Measurements from ENCODE around the gene AFAP1.

Gene AFAP1

DNA sequence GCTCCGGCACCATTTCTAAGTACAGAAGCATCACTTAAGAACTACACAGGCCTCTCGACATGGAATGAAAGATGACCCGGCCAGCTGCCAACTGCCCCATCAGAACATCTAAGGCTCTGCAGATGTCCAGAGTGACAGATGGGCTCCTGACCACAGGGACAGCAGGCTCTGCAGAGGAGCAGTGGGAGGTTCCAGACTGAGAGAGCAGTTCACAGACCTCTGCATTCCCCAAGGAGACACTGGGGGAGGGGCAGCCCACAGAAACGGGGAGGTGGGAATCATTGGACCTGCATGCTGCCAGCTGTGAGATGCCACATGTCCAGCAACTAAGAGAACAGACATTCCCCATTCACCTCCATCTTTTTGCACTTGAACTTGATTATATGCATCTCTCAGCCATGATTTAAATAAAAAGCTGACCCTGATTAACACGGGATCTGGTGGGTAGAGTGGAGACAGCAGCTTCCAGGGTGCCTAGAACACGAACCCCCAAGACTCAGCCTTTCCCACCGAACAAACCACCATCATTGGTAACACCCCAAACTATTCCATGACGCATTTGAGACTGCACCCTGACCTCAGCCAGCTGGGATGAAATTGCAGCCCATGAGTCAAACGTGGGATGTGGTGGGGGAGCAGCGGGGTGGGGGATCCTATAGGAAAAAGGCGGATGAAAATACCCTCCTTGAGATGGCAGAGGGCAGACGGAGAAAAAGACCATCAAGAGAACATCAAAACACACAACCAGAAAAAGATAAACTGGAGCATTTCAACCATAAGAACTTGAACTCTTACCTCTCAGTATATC is 47.2 kb downstream of the AFAP1 start:
- no peak for DNase-seq (ENCODE audit: low read depth in 2 of 2)

DNA sequence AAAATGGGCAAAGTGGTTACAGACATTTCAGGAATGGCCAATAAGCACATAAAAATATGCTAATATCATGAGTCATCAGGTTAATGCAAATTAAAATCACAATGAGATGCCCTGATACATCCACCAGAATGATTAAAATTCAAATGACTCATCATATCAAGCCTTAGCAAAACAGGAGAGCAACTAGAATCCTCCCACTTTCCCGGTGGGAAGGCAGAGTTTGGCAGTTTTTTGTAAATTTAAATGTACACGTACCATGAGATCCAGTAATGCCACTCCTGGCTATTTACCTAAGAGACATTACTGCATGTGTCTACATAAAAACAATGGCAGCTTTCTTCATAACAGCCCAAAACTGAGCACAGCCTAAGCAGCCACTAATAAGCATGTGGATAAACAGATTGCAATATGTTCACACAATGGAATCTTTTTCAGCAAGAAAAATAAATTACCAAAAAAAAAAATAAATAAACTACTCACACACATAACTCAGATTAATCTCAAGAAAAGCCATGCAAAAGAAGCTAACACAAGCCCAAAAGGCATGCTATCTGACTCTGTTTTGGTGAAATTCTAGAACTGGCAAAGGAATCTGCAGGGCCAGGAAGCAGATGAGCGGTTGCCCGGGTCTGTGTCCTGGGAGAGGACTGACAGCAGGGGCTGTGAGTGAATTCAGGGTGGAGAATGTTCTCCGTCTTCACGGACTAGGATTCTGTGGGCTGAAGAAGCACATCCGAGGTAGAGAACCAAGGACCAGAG is 48.8 kb downstream of the AFAP1 start:
- peak; percentile 84 to 86 for DNase-seq (ENCODE audit: low read depth in 2 of 2)

DNA sequence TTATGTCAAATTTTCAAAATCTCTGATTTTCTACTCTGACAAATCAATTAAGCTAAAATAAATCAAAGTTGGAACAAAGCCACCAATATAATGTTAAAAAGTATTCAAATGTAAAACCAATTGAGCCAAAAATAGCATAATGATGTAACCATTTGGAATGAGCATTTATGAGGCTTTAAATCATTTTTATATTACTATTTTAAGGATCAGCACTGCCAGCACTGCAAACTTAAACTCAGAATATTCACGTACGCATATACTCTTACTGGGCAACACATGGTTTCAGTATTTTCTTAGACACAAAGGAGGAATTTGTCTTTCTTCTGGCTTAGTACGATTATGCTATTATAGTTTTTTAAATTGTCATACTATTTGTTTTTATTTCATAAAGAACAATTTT is 52.2 kb downstream of the AFAP1 start:
- no peak for DNase-seq (ENCODE audit: low read depth in 2 of 2)

DNA sequence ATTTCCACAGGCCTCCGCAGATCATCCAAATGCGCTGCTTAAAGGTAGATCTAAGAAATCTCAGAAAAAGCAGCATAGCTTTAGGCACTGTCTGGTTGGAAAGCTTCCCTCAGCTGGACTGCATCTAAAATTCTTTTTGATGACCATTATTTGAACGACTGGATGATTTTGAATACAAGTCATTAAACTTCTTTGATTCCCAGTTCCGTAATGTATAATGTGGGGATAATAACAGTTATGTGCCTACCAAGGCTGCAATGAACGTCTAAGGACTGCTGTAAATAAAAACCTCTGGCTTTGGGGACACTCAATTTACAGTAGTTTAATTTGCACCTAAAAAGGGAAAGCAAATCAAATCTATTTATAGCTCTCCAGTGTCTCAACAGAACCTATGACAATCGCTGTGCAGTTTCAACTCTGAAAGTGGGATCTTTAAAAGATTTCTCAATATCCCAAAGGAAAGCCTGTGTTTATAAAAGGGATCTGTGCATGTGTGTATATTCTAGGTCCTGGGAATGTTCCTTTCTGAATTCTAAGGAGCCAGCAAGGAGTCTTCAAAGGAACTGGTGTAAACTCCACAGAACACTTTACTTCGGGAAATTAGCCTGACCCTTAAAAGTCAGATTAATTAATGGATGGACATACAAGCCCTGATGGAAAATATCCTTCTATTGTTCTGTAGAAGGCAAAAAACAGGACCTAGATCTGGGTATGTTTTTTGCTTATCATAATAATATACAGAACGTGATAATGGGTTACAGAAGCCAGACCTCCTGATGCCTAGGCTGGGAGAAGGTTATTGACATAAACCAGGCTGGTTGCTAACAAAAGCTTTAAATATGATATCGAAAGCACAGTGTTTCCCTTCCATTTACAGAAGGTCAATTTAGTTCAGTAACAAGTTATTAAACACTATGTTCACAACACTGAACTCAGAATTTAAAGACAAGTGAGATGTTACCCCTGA is 53.4 kb downstream of the AFAP1 start:
- no peak for DNase-seq (ENCODE audit: low read depth in 2 of 2)

DNA sequence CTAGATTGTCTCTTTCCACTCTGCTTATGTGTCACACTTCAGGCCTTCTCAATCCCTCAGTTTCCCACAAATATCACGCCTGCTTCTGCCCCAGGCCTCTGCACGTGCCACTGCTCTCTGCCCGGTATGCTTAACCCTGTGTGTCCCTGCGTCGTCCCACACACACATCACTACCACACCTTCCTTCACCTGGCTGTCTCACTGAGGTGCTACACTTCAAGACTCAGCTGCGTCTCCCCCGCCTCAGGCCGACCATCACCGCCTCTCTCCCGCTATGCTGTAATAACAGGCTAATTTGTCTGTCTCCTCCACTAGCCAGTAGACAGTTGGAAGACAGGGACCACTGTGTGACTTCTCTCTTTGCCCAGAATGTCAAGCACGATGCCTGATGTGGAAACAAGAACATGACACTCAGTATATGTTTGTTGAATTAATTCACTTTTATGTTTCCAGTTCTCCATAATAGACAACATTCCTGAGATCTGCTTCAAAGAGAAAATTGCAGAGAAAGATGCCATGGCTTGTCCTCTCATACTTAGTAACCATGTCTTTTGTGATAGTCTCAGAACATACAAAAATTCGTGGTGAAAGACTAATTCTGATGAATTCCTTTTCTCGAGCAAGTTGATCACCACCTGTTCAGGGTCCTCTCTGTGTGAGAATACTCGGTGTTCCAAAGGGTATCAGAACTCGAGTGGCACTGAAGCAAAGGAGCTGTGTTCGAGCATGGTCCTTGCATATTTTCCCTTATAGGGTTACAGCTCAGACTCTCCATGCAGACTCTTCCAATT is 54.2 kb downstream of the AFAP1 start:
- DNase-seq (ENCODE audit: low read depth in 2 of 2): no peak

DNA sequence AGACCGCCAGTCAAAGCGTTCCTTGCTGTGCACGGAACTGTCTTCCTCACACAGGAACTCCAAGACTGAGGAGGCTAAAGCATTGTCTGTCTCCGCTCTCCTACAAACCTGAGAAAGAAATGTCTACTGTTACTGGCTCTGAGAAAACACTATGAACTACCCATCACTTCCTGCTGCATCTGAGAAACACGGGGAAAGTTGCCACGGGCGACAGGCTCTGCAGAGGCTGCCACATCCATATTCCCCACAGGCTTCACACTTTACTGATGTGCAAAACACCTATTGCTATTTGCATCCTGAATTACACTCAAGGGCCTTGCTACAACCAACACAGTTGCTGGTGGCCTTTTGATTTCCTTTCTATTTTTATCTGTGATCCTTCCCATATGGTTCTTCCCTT is 59.0 kb downstream of the AFAP1 start:
- DNase-seq (ENCODE audit: low read depth in 2 of 2): no peak

DNA sequence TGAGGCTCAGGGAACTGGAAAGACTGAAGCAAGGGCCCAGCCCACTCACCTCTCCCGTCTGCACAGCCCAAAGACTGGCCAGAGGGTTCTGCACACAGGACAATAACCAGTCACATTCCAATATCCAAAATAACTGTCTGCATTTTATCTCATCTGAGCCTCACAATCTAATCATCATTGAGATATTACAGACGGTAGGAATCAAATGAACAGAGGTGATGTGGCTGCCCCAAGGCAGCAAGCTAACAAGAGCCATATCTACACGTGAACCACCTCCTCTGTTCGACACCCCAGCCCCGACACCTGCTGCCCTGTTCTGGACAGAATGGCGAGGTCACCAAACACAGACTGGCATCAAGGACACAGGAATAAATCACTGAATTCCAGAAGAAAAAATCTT is 60.5 kb downstream of the AFAP1 start:
- DNase-seq (ENCODE audit: low read depth in 2 of 2): no peak

DNA sequence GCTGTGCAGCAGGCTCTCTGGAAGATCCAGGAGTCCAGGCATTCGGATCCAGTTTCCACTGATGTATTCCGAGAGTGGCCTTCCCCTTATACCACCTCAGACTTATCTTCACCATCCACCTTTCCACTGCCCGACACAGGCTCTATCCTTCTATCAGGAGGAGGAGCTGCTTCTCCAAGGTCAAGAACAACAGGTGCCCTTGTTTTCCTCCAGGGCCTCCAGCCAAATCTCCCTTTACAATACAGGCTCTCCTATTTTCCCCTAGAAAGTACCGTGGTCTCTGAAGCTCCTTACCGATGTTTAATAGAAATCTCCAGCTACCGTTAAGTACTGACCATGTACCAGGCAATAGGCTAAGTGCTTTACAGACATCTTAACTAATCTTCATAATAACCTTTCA is 61.3 kb downstream of the AFAP1 start:
- no peak for DNase-seq (ENCODE audit: low read depth in 2 of 2)

DNA sequence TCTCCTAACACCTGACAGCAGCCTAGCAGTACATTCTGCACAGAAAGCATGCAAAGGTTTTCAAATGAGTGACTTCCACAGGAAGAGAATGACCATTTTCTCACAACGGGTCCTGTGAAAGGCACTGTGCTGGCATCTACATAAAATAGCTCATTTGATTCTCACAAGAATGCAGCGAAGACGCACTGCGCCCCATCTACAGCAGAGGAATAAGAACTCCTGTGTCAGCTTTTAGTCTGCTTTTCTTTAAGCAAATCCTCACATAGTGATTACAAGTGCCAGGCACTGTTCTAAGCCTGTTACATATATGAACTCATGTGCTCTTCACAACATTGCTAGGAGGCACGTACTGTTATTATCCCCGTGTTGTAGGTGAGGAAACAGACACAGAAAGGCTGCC is 62.5 kb downstream of the AFAP1 start:
- no peak for DNase-seq (ENCODE audit: low read depth in 2 of 2)

DNA sequence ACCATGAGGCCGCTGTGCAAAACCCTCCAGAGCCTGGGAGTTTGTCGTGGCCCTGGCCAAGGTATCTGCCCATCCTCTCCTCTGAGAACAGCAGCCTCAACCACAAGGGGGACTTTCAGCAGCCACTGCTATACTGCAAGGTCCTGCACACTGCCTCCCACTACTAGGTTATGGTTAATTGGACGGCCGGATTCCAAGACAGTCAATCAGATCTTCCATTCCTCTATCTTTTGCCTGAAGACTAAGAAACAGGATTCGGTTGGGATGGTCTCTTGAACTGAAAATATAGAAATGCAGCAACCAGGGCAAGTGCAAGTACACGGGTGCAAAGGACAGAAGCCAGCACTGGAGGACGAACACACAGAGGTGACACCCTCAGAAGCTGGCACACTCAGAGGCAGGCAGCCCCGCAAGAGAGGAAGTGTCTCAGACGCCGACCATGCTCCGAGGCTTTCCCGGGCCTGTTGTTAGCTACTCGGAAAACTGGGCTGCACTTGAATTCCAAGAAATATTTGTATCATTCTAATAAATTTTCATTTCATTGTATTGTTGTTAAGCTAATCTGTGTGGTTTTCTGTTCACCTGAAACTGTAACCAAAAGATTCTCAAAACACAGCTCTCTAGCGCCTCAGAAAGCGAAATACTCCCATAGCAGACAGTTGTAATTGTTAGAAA is 63.3 kb downstream of the AFAP1 start:
- DNase-seq (ENCODE audit: low read depth in 2 of 2): no peak

DNA sequence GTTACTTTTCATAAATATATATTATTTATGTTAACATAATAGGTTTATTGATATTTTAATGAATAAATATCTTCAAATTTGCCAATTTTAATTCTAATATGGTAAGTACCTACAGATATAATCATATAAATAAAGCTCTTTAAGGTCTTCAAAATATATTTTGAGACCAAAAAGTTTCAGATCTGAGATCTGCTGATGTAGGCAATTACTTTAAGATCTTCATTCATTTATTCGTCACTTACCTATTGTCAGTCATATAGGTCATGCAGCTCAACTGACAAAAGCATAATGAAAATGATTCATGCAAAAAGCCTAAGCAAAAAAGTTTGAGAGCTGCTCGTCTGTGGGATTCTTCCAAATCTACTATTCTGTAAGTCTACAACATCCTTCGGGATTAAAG is 64.8 kb downstream of the AFAP1 start:
- DNase-seq (ENCODE audit: low read depth in 2 of 2): no peak

DNA sequence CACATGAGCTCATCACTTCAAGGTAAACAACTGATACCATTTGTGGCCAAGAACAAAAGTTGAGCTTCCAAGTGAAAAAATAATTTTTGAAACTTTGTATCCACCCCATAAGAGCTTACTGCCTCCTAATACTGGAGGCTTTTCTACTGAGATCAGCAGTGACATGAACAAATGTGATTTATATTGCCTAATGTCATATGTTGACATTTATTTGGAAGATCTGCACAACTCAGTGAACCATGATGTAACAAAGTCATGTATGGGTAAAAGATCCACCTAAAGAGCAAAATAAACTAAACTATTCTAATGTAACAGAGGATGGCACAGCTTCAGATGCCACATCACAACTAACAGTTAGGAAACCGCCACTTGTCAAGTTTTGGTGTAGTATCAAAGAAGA is 65.8 kb downstream of the AFAP1 start:
- DNase-seq (ENCODE audit: low read depth in 2 of 2): no peak

DNA sequence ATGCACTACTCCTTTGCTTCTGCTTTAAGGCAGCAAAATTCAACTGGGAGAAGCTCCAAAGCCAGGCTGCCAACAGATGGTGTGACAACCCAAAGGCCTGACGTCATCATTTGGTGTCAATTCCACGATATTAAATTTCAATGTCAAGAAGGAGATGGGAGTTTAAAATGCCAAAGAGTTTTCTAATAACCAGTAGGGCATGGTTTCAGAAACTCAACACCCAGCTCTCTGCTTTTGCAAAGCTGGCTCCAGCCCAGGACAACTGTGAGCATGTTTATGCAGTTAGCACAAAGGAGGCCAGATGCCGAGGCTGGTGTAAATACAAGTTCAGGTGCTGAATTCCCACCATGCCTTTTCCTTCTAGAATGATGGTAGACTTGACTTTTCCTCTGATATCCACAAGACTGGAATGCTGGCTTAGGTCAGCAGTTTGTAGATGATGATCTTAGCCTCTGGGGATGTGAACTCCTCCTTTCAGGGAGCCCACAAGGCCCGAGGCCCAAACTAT is 67.3 kb downstream of the AFAP1 start:
- peak; percentile 90 to 92 for DNase-seq (ENCODE audit: low read depth in 2 of 2)

DNA sequence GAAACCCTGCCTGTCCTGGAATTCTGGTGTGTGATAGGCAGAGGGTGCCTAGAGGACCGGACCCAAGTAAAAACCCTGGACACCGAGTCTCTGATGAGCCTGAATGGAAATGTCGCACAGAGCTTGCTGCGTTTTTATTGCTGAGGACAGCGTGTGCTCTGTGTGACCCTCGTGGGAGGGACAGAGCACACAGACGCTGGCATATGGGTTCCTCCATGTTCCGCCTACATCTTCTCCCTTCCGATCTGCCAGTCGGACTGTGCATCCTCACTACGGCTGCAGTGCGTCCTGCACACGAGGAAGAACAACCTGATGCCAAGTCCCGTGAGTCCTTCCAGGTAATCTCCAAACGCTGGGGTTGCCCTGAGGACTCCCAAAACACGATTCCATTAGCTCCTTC is 68.3 kb downstream of the AFAP1 start:
- no peak for DNase-seq (ENCODE audit: low read depth in 2 of 2)

DNA sequence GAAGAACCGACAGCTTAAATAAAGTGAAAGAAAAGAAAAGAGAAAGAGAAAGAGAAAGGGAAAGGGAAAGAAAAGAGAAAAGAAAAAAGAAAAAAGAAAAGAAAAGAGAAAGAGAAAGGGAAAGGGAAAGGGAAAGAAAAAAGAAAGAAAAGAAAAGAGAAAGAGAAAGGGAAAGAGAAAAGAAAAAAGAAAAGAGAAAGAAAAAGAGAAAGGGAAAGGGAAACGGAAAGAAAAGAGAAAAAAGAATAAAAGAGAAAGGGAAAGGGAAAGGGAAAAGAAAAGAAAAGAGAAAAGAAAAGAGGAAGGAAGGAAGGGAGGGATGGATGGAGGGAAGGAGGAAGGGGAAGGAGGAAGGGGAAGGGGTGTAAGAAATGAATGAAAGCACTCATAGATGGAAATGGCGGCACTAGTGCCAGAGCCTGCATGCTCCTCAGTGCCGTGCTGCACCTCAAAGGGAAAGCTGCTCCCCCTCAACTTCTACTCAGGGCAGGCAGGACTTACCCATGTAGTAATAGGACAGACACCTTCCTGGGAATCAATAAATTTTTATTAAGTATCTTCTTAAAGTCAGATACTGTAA is 70.7 kb downstream of the AFAP1 start:
- no peak for DNase-seq (ENCODE audit: low read depth in 2 of 2)

DNA sequence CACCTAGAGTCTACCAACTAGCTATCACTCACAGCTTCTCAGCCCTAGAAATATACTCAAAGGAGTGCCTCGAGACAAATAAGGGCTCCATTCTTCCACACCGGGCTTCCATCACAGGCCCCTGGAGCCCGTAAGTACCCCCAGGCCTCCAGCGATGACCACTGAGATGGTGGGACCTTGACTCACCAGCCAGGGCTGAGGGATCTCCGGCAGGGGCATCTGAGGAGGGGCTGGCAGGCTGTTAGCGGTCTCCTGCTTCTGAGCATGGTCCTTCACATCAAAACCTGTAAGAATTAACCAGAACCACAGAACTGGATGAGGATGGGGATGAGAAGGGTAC is 71.3 kb downstream of the AFAP1 start:
- no peak for DNase-seq (ENCODE audit: low read depth in 2 of 2)

DNA sequence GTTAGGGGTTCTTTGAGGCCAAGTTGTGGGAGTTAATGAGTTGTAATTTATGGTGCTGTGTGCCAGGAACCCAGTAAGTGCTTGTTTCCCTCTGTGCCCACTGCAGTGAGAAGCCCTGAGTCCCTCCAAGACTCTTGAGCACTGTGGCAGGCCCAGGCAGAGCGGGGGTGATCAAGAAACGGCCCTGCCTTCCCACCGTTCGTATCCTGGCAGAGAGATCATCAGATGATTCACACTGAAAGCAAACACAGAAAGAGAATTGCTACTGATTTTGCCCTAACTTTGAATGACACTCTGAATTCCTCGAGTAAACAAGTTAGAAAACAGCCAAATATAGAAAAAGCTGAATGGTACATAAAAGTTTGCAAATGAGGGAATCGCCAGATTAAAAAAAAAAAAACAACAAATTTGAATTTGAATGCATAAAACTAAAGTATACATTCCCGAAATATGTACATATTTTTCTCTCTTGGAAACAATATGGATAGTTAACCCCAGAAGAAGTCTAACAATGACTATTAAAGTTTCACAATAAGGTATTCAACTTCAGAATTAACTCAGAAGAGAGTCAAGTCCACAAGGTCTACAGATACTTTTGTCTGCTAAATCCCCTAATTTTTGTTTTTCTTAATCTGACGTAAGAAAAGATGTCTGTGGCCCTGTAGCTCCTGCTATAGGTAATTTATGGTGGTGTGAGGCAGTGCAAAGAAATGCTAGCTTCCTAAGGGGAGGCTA is 71.8 kb downstream of the AFAP1 start:
- no peak for DNase-seq (ENCODE audit: low read depth in 2 of 2)

DNA sequence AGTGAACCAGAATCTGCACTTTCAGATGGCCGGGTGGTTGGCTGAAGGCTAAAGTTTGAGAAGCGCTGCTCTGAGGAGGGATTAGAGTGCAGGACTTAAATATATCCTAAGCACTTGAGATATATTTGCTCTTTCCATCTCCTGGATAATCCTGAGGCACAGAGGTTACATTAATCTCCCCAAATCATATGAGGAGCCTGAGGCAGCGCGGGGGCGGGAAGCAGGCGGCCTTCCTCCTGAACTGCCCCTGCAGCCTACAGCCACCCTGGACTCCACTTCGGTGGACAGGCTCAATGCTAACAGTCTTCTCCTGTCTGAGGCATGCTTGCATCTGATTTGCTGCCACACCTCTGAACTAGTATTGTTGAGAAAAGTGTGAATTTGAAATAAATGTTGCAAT is 72.5 kb downstream of the AFAP1 start:
- DNase-seq (ENCODE audit: low read depth in 2 of 2): no peak

DNA sequence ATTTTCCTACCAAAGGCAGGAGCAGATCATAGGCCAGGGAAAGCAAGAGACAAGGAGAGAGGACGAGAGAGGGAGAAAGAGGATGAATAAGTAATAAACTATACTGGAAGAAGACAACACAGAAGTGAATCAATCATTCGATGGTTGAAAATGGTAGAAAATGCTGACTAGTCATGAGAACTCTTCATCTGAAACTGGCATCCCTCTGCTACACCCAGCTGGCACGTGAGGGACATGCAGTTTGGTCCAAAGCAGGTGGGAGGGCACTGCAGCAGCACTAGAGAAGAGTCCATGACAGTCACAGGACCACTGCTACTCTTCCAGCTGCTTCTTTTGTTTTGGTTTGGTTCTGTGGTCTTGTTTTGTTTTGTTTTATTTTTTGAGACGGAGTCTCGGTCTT is 74.1 kb downstream of the AFAP1 start:
- DNase-seq (ENCODE audit: low read depth in 2 of 2): no peak

DNA sequence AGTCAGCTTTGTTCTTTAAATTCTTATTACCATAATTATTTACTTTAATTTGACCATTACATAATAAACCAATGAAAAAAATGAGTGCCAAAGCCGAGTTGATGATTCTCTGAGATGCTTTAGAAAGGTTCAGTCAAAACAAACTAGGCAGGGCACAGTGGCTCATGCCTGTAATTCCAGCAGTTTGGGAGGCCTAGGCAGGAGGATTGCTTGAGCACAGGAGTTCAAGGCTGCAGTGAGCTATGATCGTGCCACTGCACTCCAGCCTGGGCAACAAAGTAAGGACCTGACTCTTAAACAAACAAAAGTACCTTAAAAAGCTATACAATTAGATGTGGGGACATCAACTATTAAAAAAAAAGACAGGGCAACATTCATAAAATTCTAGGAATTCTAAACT is 75.0 kb downstream of the AFAP1 start:
- DNase-seq (ENCODE audit: low read depth in 2 of 2): no peak
